HEK293 (cell line): ENCODE data around the gene VSTM2B.

Source experiments
- CTCF ChIP-seq: fragments of 450-650 bp; formaldehyde crosslinking; IDR thresholded peaks from 2 replicates; pipeline ENCODE4 v1.5.1; 2016; ENCODE audit warnings: missing biosample characterization, missing genetic modification characterization
- GLIS1 ChIP-seq: fragments of 450-650 bp; formaldehyde crosslinking; IDR thresholded peaks from 2 replicates; pipeline ENCODE4 v1.5.1; 2016; ENCODE audit warnings: missing biosample characterization, missing genetic modification characterization
- PRDM1 ChIP-seq: fragments of 450-650 bp; formaldehyde crosslinking; IDR thresholded peaks from 2 replicates; pipeline ENCODE4; 2016; ENCODE audit warnings: missing biosample characterization, missing genetic modification characterization
- REST ChIP-seq: fragments of 450-650 bp; formaldehyde crosslinking; IDR thresholded peaks from 2 replicates; pipeline ENCODE4 v1.5.1; 2016; ENCODE audit warnings: missing biosample characterization, missing genetic modification characterization
- SALL2 ChIP-seq: fragments of 450-650 bp; formaldehyde crosslinking; IDR thresholded peaks from 2 replicates; pipeline ENCODE4 v1.5.0; 2017; ENCODE audit warnings: missing biosample characterization, mild to moderate bottlenecking, missing genetic modification characterization, borderline replicate concordance
- ZBTB21 ChIP-seq: fragments of 450-650 bp; formaldehyde crosslinking; IDR thresholded peaks from 2 replicates; pipeline ENCODE4 v1.5.1; 2017; ENCODE audit warnings: missing biosample characterization, missing genetic modification characterization
- ZEB2 ChIP-seq: fragments of 450-650 bp; formaldehyde crosslinking; IDR thresholded peaks from 2 replicates; pipeline ENCODE4 v1.5.1; 2016; ENCODE audit warnings: missing biosample characterization, missing genetic modification characterization
- ZNF138 ChIP-seq: fragments of 450-650 bp; formaldehyde crosslinking; IDR thresholded peaks from 2 replicates; pipeline ENCODE4 v1.5.1; 2016; ENCODE audit warnings: missing biosample characterization, missing genetic modification characterization, borderline replicate concordance
- ZNF274 ChIP-seq, 2 experiments: fragments of 200-500 bp in 1 of 2; fragments of 450-650 bp in 1 of 2; sonication (Bioruptor generic) in 1 of 2; formaldehyde crosslinking in 1 of 2; IDR thresholded peaks; 2 replicates each; pipeline versions ENCODE4 v1.5.1 to v1.6.1; 2014 to 2016; ENCODE audit warnings: borderline replicate concordance in 1 of 2, inconsistent platforms in 1 of 2, low read length in 1 of 2, missing biosample characterization in 1 of 2, missing genetic modification characterization in 1 of 2
- ZNF473 ChIP-seq: fragments of 450-650 bp; formaldehyde crosslinking; IDR thresholded peaks from 2 replicates; pipeline ENCODE4 v1.5.1; 2017; ENCODE audit warnings: missing biosample characterization, missing genetic modification characterization
- ZNF548 ChIP-seq: fragments of 450-650 bp; formaldehyde crosslinking; IDR thresholded peaks from 2 replicates; pipeline ENCODE4 v1.5.1; 2016; ENCODE audit warnings: missing biosample characterization, missing genetic modification characterization
- ZNF600 ChIP-seq: fragments of 450-650 bp; formaldehyde crosslinking; IDR thresholded peaks from 2 replicates; pipeline ENCODE4 v1.5.1; 2016; ENCODE audit warnings: missing biosample characterization, missing genetic modification characterization
- ZNF660 ChIP-seq: fragments of 450-650 bp; IDR thresholded peaks from 2 replicates; pipeline ENCODE4 v1.5.1; 2018; ENCODE audit warnings: missing biosample characterization, mild to moderate bottlenecking, missing genetic modification characterization
- ZNF768 ChIP-seq: fragments of 450-650 bp; formaldehyde crosslinking; IDR thresholded peaks from 2 replicates; pipeline ENCODE4 v1.5.1; 2018; ENCODE audit warnings: missing biosample characterization, mild to moderate bottlenecking, missing genetic modification characterization

GRCh38 chr19:29533578-29534544, 8.1 kb downstream of the VSTM2B start:
- no peak for TF ChIP-seq REST (tag by site-specific recombination)
- TF ChIP-seq CTCF = no peak
- TF ChIP-seq GLIS1 (tag by site-specific recombination) = no peak
- TF ChIP-seq ZNF768 = no peak
- no peak for TF ChIP-seq ZEB2 (tag by site-specific recombination)
- TF ChIP-seq ZBTB21 (tag by site-specific recombination) = no peak
- no peak for TF ChIP-seq ZNF274 (IDR thresholded peaks at IDR 0.05; ENCODE audit: low read length)
- no peak for TF ChIP-seq ZNF274 (tag by site-specific recombination; IDR thresholded peaks at IDR 0.05; ENCODE audit: borderline replicate concordance)
- TF ChIP-seq ZNF548 (tag by site-specific recombination) = no peak
- TF ChIP-seq SALL2 = no peak
- TF ChIP-seq ZNF473 (tag by site-specific recombination) = no peak
- TF ChIP-seq ZNF138 (tag by site-specific recombination) = no peak
- no peak for TF ChIP-seq PRDM1 (tag by site-specific recombination)
- TF ChIP-seq ZNF600 = no peak
- TF ChIP-seq ZNF660 = no peak
